GM18520 (cell line): ENCODE measurements around the gene SQOR.
A peak's percentile ranks its signal among the peaks of the same experiment; 100 is the strongest.

ENCODE experiments used
- ATAC-seq: cut with Tn5 transposase; IDR thresholded peaks from one replicate; pipeline ENCODE4 v1.9.1; 2021; ENCODE audit not compliant: unreplicated experiment

The SQOR gene

GRCh38 chr15:45704329-45705249 lies 69.8 kb downstream of the SQOR start:
- no peak for ATAC-seq

- peak; percentile 69 for ATAC-seq
These were observed 71.0 kb downstream of the SQOR start for GRCh38 chr15:45705510-45706473.

GRCh38 chr15:45710657-45711056 lies 75.8 kb downstream of the SQOR start:
- ATAC-seq, result no peak

GRCh38 chr15:45714590-45715488 lies 80.0 kb downstream of the SQOR start:
- no peak for ATAC-seq

- no peak for ATAC-seq
These were observed 80.7 kb downstream of the SQOR start for GRCh38 chr15:45715528-45715927.

GRCh38 chr15:45719490-45719889 lies 84.7 kb downstream of the SQOR start:
- ATAC-seq, result no peak

- ATAC-seq, result no peak
These were observed 85.4 kb downstream of the SQOR start for GRCh38 chr15:45720183-45720582.

GRCh38 chr15:45728641-45729040 lies 93.8 kb downstream of the SQOR start:
- no peak for ATAC-seq

- no peak for ATAC-seq
These were observed 94.3 kb downstream of the SQOR start for GRCh38 chr15:45729141-45729540.

- ATAC-seq, result no peak
These were observed 96.5 kb downstream of the SQOR start for GRCh38 chr15:45731343-45731742.

GRCh38 chr15:45732662-45733061 lies 97.8 kb downstream of the SQOR start:
- no peak for ATAC-seq

GRCh38 chr15:45734260-45734711 lies 99.5 kb downstream of the SQOR start:
- no peak for ATAC-seq
